Gastrocnemius medialis (tissue), 4 donors: Measurements from ENCODE around the gene KDM6A.

Experiments used
- CTCF ChIP-seq, 5 experiments: fragments of 450-650 bp in 3 of 5; fragments of 200-600 bp in 2 of 5; sonication (generic) in 2 of 5; IDR thresholded peaks in 4 of 5; conservative IDR thresholded peaks in 1 of 5; 1 replicate in 4 of 5; 2 replicates in 1 of 5; pipeline ENCODE4 v1.5.1; 2016 to 2019; ENCODE audit warnings: antibody characterized with exemption in 5 of 5, mild to moderate bottlenecking in 3 of 5, moderate library complexity in 3 of 5
- POLR2A ChIP-seq, 2 donors: fragments of 450-650 bp; IDR thresholded peaks; one replicate each; pipeline ENCODE4 v1.6.1; 2017; ENCODE audit warnings: antibody characterized with exemption in 2 of 2, mild to moderate bottlenecking in 2 of 2, moderate library complexity in 2 of 2

GRCh38 chrX:45142185-45142584 is 269.2 kb downstream of the KDM6A start:
- TF ChIP-seq CTCF (IDR thresholded peaks at IDR 0.05 in 4 of 5, conservative IDR thresholded peaks at IDR 0.05 in 1 of 5) = no peak
- no peak for TF ChIP-seq POLR2A (IDR thresholded peaks at IDR 0.05)
